HCT116 (cell line): Measurements from ENCODE around the gene RAB31. TPM values are rescaled to one million over a fixed set of nuclear protein-coding genes. Genes with fewer than 3 reads are reported as not detected.

Experiments used
- ATAC-seq: fragments of 200-7000 bp; cut with Tn5 transposase; 2 replicates; pipeline ENCODE4 v1.9.1; 2020; ENCODE audit warnings: mild to moderate bottlenecking, moderate library complexity
- BruUV-seq: library from RNA; stranded (reverse); fragments of 400-500 nt; replicated peaks from 2 replicates; lab custom pipeline; 2021; lab: Mats Ljungman, UMichigan
- CTCF ChIA-PET: fragments of 300-600 bp; sonication (Branson Sonifier 250); formaldehyde crosslinking; loops from one replicate; lab custom pipeline; 2021; ENCODE audit warnings: antibody characterized with exemption; lab: Charles Lee
- POLR2A ChIA-PET: fragments of 300-600, 350-600 bp; sonication (Branson Sonifier 250); formaldehyde crosslinking; loops from one replicate; lab custom pipeline; 2021; ENCODE audit warnings: antibody characterized with exemption; lab: Charles Lee
- RAD21 ChIA-PET, 2 experiments: fragments of 300-600 bp; sonication (Branson Sonifier 250); formaldehyde crosslinking; loops; one replicate each; lab custom pipeline; 2023; ENCODE audit warnings: low total read pairs in 2 of 2; ENCODE audit not compliant: uncharacterized antibody in 2 of 2, unreplicated experiment in 2 of 2, low non-redundant PET in 1 of 2; lab: Charles Lee
- DNase-seq: peaks from one replicate; pipeline ENCODE4 v3.0.0-alpha.2; 2010; ENCODE audit warnings: low read depth, low spot score
- H2AFZ ChIP-seq: fragments of 200-600 bp; shearing (Covaris generic), sonication (generic); 2 replicates; pipeline ENCODE4 v1.6.1; 2017; ENCODE audit warnings: low read depth, mixed run types, mixed read lengths, antibody characterized with exemption, low read length; ENCODE audit not compliant: poor library complexity, severe bottlenecking
- H3K27ac ChIP-seq: 2 replicates; pipeline ENCODE4 v1.5.1; 2012; ENCODE audit warnings: low read depth, low read length
- H3K27me3 ChIP-seq: fragments of 200-600 bp; sonication (generic); 2 replicates; pipeline ENCODE4 v1.6.1; 2016; ENCODE audit warnings: mixed run types, low read length, mixed read lengths; ENCODE audit not compliant: insufficient read depth
- H3K36me3 ChIP-seq, 2 experiments: fragments of 200-500 bp in 1 of 2; fragments of 200-600 bp in 1 of 2; sonication (Bioruptor generic) in 1 of 2; sonication (generic) in 1 of 2; 2 replicates each; pipeline versions ENCODE4 v1.5.1 to v1.6.1; 2014 to 2016; ENCODE audit warnings: low read length in 2 of 2, inconsistent platforms in 1 of 2, mixed read lengths in 1 of 2, mixed run types in 1 of 2; ENCODE audit not compliant: insufficient read depth in 2 of 2, control insufficient read depth in 1 of 2
- H3K4me1 ChIP-seq, 2 experiments: fragments of 200-600 bp in 1 of 2; sonication (generic) in 1 of 2; 2 replicates each; pipeline versions ENCODE4 v1.5.1 to v1.6.1; 2012 to 2017; ENCODE audit warnings: low read length in 2 of 2, inconsistent platforms in 1 of 2, mild to moderate bottlenecking in 1 of 2, mixed read lengths in 1 of 2, mixed run types in 1 of 2, moderate library complexity in 1 of 2; ENCODE audit not compliant: insufficient read depth in 2 of 2, control insufficient read depth in 1 of 2
- H3K4me2 ChIP-seq: fragments of 200-600 bp; sonication (generic); 2 replicates; pipeline ENCODE4 v1.6.1; 2017; ENCODE audit warnings: mixed run types, low read length, mixed read lengths
- H3K4me3 ChIP-seq, 2 experiments: fragments of 200-600 bp in 1 of 2; sonication (generic) in 1 of 2; replicated peaks in 1 of 2; 2 replicates each; pipeline ENCODE4 v1.5.1; 2011 to 2016; ENCODE audit warnings: low read length in 2 of 2, control low read depth in 1 of 2, low read depth in 1 of 2, mild to moderate bottlenecking in 1 of 2, mixed read lengths in 1 of 2, mixed run types in 1 of 2
- H3K79me2 ChIP-seq: fragments of 200-600 bp; sonication (generic); 2 replicates; pipeline ENCODE4 v1.6.1; 2017; ENCODE audit warnings: mild to moderate bottlenecking, mixed run types, low read length, moderate library complexity, mixed read lengths; ENCODE audit not compliant: insufficient read depth
- H3K9ac ChIP-seq: fragments of 200-600 bp; sonication (generic); 2 replicates; pipeline ENCODE4 v1.6.1; 2016; ENCODE audit warnings: low read length, mixed read lengths
- H3K9me2 ChIP-seq: fragments of 200-600 bp; sonication (generic), shearing (Covaris generic); 2 replicates; pipeline ENCODE4 v1.6.1; 2017; ENCODE audit warnings: mixed run types, mild to moderate bottlenecking, moderate library complexity; ENCODE audit not compliant: insufficient read depth
- H3K9me3 ChIP-seq, 2 experiments: fragments of 200-500 bp in 1 of 2; fragments of 200-600 bp in 1 of 2; sonication (Bioruptor generic) in 1 of 2; sonication (generic) in 1 of 2; 2 replicates each; pipeline ENCODE4 v1.6.1; 2014 to 2017; ENCODE audit warnings: low read length in 2 of 2, mixed read lengths in 2 of 2, inconsistent platforms in 1 of 2, low read depth in 1 of 2, mild to moderate bottlenecking in 1 of 2, mixed run types in 1 of 2, moderate library complexity in 1 of 2; ENCODE audit not compliant: control insufficient read depth in 1 of 2, insufficient read depth in 1 of 2
- H4K20me1 ChIP-seq: fragments of 200-600 bp; sonication (generic), shearing (Covaris generic); 2 replicates; pipeline ENCODE4 v1.6.1; 2017; ENCODE audit warnings: mixed run types, mild to moderate bottlenecking, moderate library complexity; ENCODE audit not compliant: insufficient read depth
- ATF3 ChIP-seq: IDR thresholded peaks from 2 replicates; pipeline ENCODE4 v1.6.1; 2012
- CBX3 ChIP-seq: IDR thresholded peaks from 2 replicates; pipeline ENCODE4 v1.6.1; 2012; ENCODE audit warnings: low read depth
- CEBPB ChIP-seq: IDR thresholded peaks from 2 replicates; pipeline ENCODE4 v1.6.1; 2012; ENCODE audit warnings: low read depth
- CTCF ChIP-seq, 3 experiments: fragments of 200-600 bp in 1 of 3; sonication (generic) in 1 of 3; IDR thresholded peaks in 2 of 3; conservative IDR thresholded peaks in 1 of 3; 2 replicates each; pipeline ENCODE4 v1.5.1; 2012 to 2017; ENCODE audit warnings: low read depth in 2 of 3, low read length in 2 of 3, antibody characterized with exemption in 1 of 3, borderline replicate concordance in 1 of 3, control low read depth in 1 of 3, mild to moderate bottlenecking in 1 of 3, mixed read lengths in 1 of 3, mixed run types in 1 of 3, moderate library complexity in 1 of 3; ENCODE audit not compliant: insufficient read depth in 1 of 3
- EGR1 ChIP-seq: IDR thresholded peaks from 2 replicates; pipeline ENCODE4 v1.6.1; 2012; ENCODE audit warnings: low read depth
- ELF1 ChIP-seq: IDR thresholded peaks from 2 replicates; pipeline ENCODE4 v1.6.1; 2012; ENCODE audit warnings: low read depth, borderline replicate concordance
- EZH2phosphoT487 ChIP-seq: fragments of 200-600 bp; IDR thresholded peaks from 2 replicates; pipeline ENCODE4 v1.6.1; 2018; ENCODE audit warnings: antibody characterized with exemption, borderline replicate concordance
- FOSL1 ChIP-seq: IDR thresholded peaks from 2 replicates; pipeline ENCODE4 v1.6.1; 2012; ENCODE audit warnings: low read depth
- POLR2A ChIP-seq: IDR thresholded peaks from 2 replicates; pipeline ENCODE4 v1.7.0; 2011; ENCODE audit warnings: borderline replicate concordance; ENCODE audit not compliant: insufficient read depth, insufficient read length; ENCODE audit errors: extremely low read depth
- POLR2AphosphoS5 ChIP-seq: IDR thresholded peaks from 2 replicates; pipeline ENCODE4 v1.6.1; 2011; ENCODE audit warnings: mild to moderate bottlenecking, low read depth, low read length, moderate library complexity
- REST ChIP-seq: IDR thresholded peaks from 2 replicates; pipeline ENCODE4 v1.6.1; 2012; ENCODE audit warnings: low read depth
- SIN3A ChIP-seq: IDR thresholded peaks from 2 replicates; pipeline ENCODE4 v1.6.1; 2012; ENCODE audit warnings: low read depth
- SRF ChIP-seq: IDR thresholded peaks from 2 replicates; pipeline ENCODE4 v1.6.1; 2012; ENCODE audit warnings: low read depth
- TCF7L2 ChIP-seq: IDR thresholded peaks from 2 replicates; pipeline ENCODE4 v1.7.0; 2011; ENCODE audit warnings: borderline replicate concordance, inconsistent platforms; ENCODE audit not compliant: insufficient read depth, insufficient read length; ENCODE audit errors: extremely low read depth
- YY1 ChIP-seq: IDR thresholded peaks from 2 replicates; pipeline ENCODE4 v1.6.1; 2011; ENCODE audit warnings: low read length, low read depth, moderate library complexity, mild to moderate bottlenecking; ENCODE audit not compliant: insufficient replicate concordance; ENCODE audit errors: extremely low read depth
- ZBTB33 ChIP-seq: IDR thresholded peaks from 2 replicates; pipeline ENCODE4 v1.6.1; 2011; ENCODE audit warnings: mild to moderate bottlenecking, low read length, moderate library complexity; ENCODE audit not compliant: insufficient replicate concordance; ENCODE audit errors: extremely low read depth
- ZFX ChIP-seq: fragments of 450-650 bp; IDR thresholded peaks from 2 replicates; pipeline ENCODE4 v1.6.1; 2017
- ZNF274 ChIP-seq: fragments of 200-500 bp; sonication (Bioruptor generic); IDR thresholded peaks from 2 replicates; pipeline ENCODE4 v1.6.1; 2014; ENCODE audit warnings: mild to moderate bottlenecking, low read depth, low read length, inconsistent platforms
- intact Hi-C: fragments of 100-400 bp; cut with micrococcal nuclease; formaldehyde crosslinking; loops from 2 replicates; pipeline ENCODE4 v1.10.0; 2022
- total RNA-seq: library from RNA; stranded (reverse); gene quantifications from one replicate; pipeline ENCODE4 v1.2.1, GENCODE V29; 2021; ENCODE audit not compliant: unreplicated experiment

The RAB31 gene
- total RNA-seq, 1 experiment from 2014 or later = 46.9 TPM

GRCh38 chr18:9855681-9856080, 147.6 kb downstream of the RAB31 start:
- ChIA-PET CTCF (no interaction called here), RAD21 (no interaction called here)
- no peak overlapping the region for H3K27ac ChIP-seq

More at GRCh38 chr18:9855681-9856080, 147.6 kb downstream of the RAB31 start:
- Histone ChIP-seq H3K27me3 (no peaks in the 10 kb centered on the region), H3K9me2 (no peaks in the 10 kb centered on the region; the same call in 1 of the 2 replicates), H3K4me1 (peaks cover 6 to 16% of the 10 kb centered on the region in 2 experiments; a peak in 3 of 4 replicates), H2AFZ (no peak overlapping the region), H3K4me2 (no peak overlapping the region), H4K20me1 (no peaks in the 10 kb centered on the region), H3K4me3 (no peak overlapping the region), H3K79me2 (no peaks in the 10 kb centered on the region), H3K9ac (no peak overlapping the region), H3K9me3 (peaks cover 0 to 4% of the 10 kb centered on the region in 2 experiments; a peak in 1 of 4 replicates), H3K36me3 (no peaks in the 10 kb centered on the region)
- POLR2A ChIA-PET = no interaction called here
- ATAC-seq (no peak), DNase-seq (no peak)
- no TSS peak for BruUV-seq
- TF ChIP-seq CBX3 (no peak), ATF3 (no peak), SRF (no peak), TCF7L2 (no peak), ELF1 (no peak), ZNF274 (no peak), POLR2AphosphoS5 (no peak), EGR1 (no peak), ZFX (no peak), EZH2phosphoT487 (no peak), YY1 (no peak), POLR2A (no peak), ZBTB33 (no peak), REST (no peak), CEBPB (no peak), CTCF (IDR thresholded peaks at IDR 0.05 in 2 of 3, conservative IDR thresholded peaks at IDR 0.05 in 1 of 3; ENCODE audit: borderline replicate concordance in 1 of 3, insufficient read depth in 1 of 3, low read depth in 2 of 3, low read length in 2 of 3) (no peak), SIN3A (no peak), FOSL1 (no peak)
- intact Hi-C loops = no loop called here
